Neural progenitor cell (in vitro differentiated cells): Measurements from ENCODE around the gene TBC1D14. TPM values are rescaled to one million over a fixed set of nuclear protein-coding genes. Genes with fewer than 3 reads are reported as not detected.
A peak's percentile ranks its signal among the peaks of the same experiment; 100 is the strongest.

Experiments
- DNase-seq: peaks from one replicate; pipeline ENCODE4 v3.0.0-alpha.2; 2016; ENCODE audit warnings: low spot score
- H2AFZ ChIP-seq: fragments of 200-600 bp; sonication (generic); replicated peaks from 2 replicates; pipeline ENCODE4 v1.6.1; 2016; ENCODE audit warnings: antibody characterized with exemption
- H3F3A ChIP-seq: fragments of 200-600 bp; sonication (generic); 2 replicates; pipeline ENCODE4 v1.6.1; 2016; ENCODE audit warnings: antibody characterized with exemption, low read depth
- H3K27ac ChIP-seq: fragments of 200-600 bp; sonication (generic); 2 replicates; pipeline ENCODE4 v1.5.1; 2016; ENCODE audit warnings: mild to moderate bottlenecking
- H3K27me3 ChIP-seq: fragments of 200-600 bp; sonication (generic); 2 replicates; pipeline ENCODE4 v1.6.1; 2016; ENCODE audit warnings: mild to moderate bottlenecking, moderate library complexity
- H3K36me3 ChIP-seq: fragments of 200-600 bp; sonication (generic); 2 replicates; pipeline ENCODE4 v1.5.1; 2016
- H3K4me1 ChIP-seq: fragments of 200-600 bp; sonication (generic); 2 replicates; pipeline ENCODE4 v1.6.1; 2016; ENCODE audit warnings: mixed run types
- H3K4me2 ChIP-seq: fragments of 200-600 bp; sonication (generic); 2 replicates; pipeline ENCODE4 v1.6.1; 2016
- H3K4me3 ChIP-seq: fragments of 200-600 bp; sonication (generic); 2 replicates; pipeline ENCODE4 v1.5.1; 2016
- H3K79me2 ChIP-seq: fragments of 200-600 bp; sonication (generic); 2 replicates; pipeline ENCODE4 v1.6.1; 2016; ENCODE audit warnings: low read depth
- H3K9ac ChIP-seq: fragments of 200-600 bp; sonication (generic); 2 replicates; pipeline ENCODE4 v1.6.1; 2016
- H3K9me3 ChIP-seq: fragments of 200-600 bp; sonication (generic); 2 replicates; pipeline ENCODE4 v1.5.1; 2016; ENCODE audit warnings: low read depth
- H4K20me1 ChIP-seq: fragments of 200-600 bp; sonication (generic); 2 replicates; pipeline ENCODE4 v1.6.1; 2016; ENCODE audit warnings: low read depth
- H3K27ac Mint-ChIP-seq: 3 replicates; pipeline ENCODE4 v1.8.0; 2021; ENCODE audit warnings: mixed read lengths
- H3K27me3 Mint-ChIP-seq: 2 replicates; pipeline ENCODE4 v1.8.0; 2022; ENCODE audit warnings: low read depth, mild to moderate bottlenecking, inconsistent platforms, moderate library complexity, mixed read lengths; ENCODE audit not compliant: insufficient read depth
- H3K36me3 Mint-ChIP-seq: 3 replicates; pipeline ENCODE4 v1.8.0; 2021; ENCODE audit warnings: mixed read lengths
- H3K4me1 Mint-ChIP-seq: 3 replicates; pipeline ENCODE4 v1.8.0; 2021; ENCODE audit warnings: mixed read lengths
- H3K4me3 Mint-ChIP-seq: 3 replicates; pipeline ENCODE4 v1.8.0; 2021; ENCODE audit warnings: mild to moderate bottlenecking, moderate library complexity, mixed read lengths
- H3K9me3 Mint-ChIP-seq: 3 replicates; pipeline ENCODE4 v1.8.0; 2020; ENCODE audit warnings: mixed read lengths
- CTCF ChIP-seq: fragments of 200-600 bp; sonication (generic); IDR thresholded peaks from 2 replicates; pipeline ENCODE4 v1.5.1; 2017; ENCODE audit warnings: antibody characterized with exemption, mild to moderate bottlenecking
- EZH2 ChIP-seq: fragments of 200-600 bp; sonication (generic); IDR thresholded peaks from 2 replicates; pipeline ENCODE4 v1.6.1; 2017; ENCODE audit warnings: antibody characterized with exemption, mild to moderate bottlenecking, moderate library complexity
- EZH2phosphoT487 ChIP-seq: fragments of 200-600 bp; sonication (generic); IDR thresholded peaks from 2 replicates; pipeline ENCODE4 v1.6.1; 2017; ENCODE audit warnings: antibody characterized with exemption
- total RNA-seq: library from RNA; depleted of rRNA; stranded (reverse); fragments of >200 nt; gene quantifications from 2 replicates; pipeline ENCODE4 v1.2.3, GENCODE V29; 2015; ENCODE audit warnings: low replicate concordance

The TBC1D14 gene
- total RNA-seq, 1 donor from 2014 or later, result 47.9 TPM

GRCh38 chr4:7032596-7032995 lies 123.0 kb downstream of the TBC1D14 start:
- Histone ChIP-seq H3F3A (no peaks in the 10 kb centered on the region), H3K27me3 (no peaks in the 10 kb centered on the region), H3K79me2 (no peaks in the 10 kb centered on the region), H3K9ac (no peak overlapping the region), H3K9me3 (no peaks in the 10 kb centered on the region), H3K36me3 (no peaks in the 10 kb centered on the region), H3K4me3 (no peak overlapping the region), H3K27ac (no peak overlapping the region), H4K20me1 (peaks cover 7% of the 10 kb centered on the region), H3K4me1 (no peaks in the 10 kb centered on the region), H2AFZ (no peak overlapping the region), H3K4me2 (no peak overlapping the region)
- H3K4me1 Mint-ChIP-seq, result peaks cover 11% of the 10 kb centered on the region
- peaks cover 8% of the 10 kb centered on the region for H3K27me3 Mint-ChIP-seq
- H3K4me3 Mint-ChIP-seq, result no peak overlapping the region
- no peak overlapping the region for H3K27ac Mint-ChIP-seq
- no peaks in the 10 kb centered on the region for H3K9me3 Mint-ChIP-seq
- H3K36me3 Mint-ChIP-seq, result peaks cover 16% of the 10 kb centered on the region
- no peak for DNase-seq
- TF ChIP-seq CTCF (no peak), EZH2phosphoT487 (no peak), EZH2 (no peak)

- H3K4me3 Mint-ChIP-seq, result no peak overlapping the region
- Histone ChIP-seq H3K9ac (no peak overlapping the region), H3K4me3 (no peak overlapping the region), H3K27me3 (no peaks in the 10 kb centered on the region), H3K79me2 (no peaks in the 10 kb centered on the region), H3K4me2 (no peak overlapping the region), H3K27ac (no peak overlapping the region), H3K36me3 (no peaks in the 10 kb centered on the region), H3K4me1 (no peaks in the 10 kb centered on the region), H3K9me3 (no peaks in the 10 kb centered on the region), H4K20me1 (peaks cover 7% of the 10 kb centered on the region), H2AFZ (no peak overlapping the region), H3F3A (no peaks in the 10 kb centered on the region)
- H3K27me3 Mint-ChIP-seq, result peaks cover 3% of the 10 kb centered on the region
- TF ChIP-seq CTCF (no peak), EZH2phosphoT487 (no peak), EZH2 (no peak)
- no peak overlapping the region for H3K27ac Mint-ChIP-seq
- peaks cover 8% of the 10 kb centered on the region for H3K36me3 Mint-ChIP-seq
- no peaks in the 10 kb centered on the region for H3K9me3 Mint-ChIP-seq
- peak; percentile 19 for DNase-seq
- peaks cover 8% of the 10 kb centered on the region for H3K4me1 Mint-ChIP-seq
Measured at GRCh38 chr4:7034262-7035081, 124.8 kb downstream of the TBC1D14 start.

- TF ChIP-seq CTCF (peak; percentile 12), EZH2phosphoT487 (no peak)
- H4K20me1 ChIP-seq, result peaks cover 19% of the 10 kb centered on the region
Measured at GRCh38 chr4:7037425-7037824, 127.8 kb downstream of the TBC1D14 start.

More at GRCh38 chr4:7037425-7037824, 127.8 kb downstream of the TBC1D14 start:
- peaks cover 18% of the 10 kb centered on the region for H3K4me1 Mint-ChIP-seq
- Histone ChIP-seq H3K4me1 (peaks cover 3% of the 10 kb centered on the region), H3K9ac (no peak overlapping the region), H3K79me2 (no peaks in the 10 kb centered on the region), H3K36me3 (no peaks in the 10 kb centered on the region), H3K4me3 (no peak overlapping the region), H3K27me3 (peaks cover 26% of the 10 kb centered on the region), H3K9me3 (no peaks in the 10 kb centered on the region), H3K4me2 (no peak overlapping the region), H3K27ac (no peak overlapping the region), H2AFZ (no peak overlapping the region), H3F3A (peaks cover 14% of the 10 kb centered on the region)
- H3K36me3 Mint-ChIP-seq, result peaks cover 5% of the 10 kb centered on the region
- H3K27me3 Mint-ChIP-seq, result peaks cover 7% of the 10 kb centered on the region
- DNase-seq, result no peak
- H3K27ac Mint-ChIP-seq, result no peak overlapping the region
- peaks cover 5% of the 10 kb centered on the region for H3K9me3 Mint-ChIP-seq
- H3K4me3 Mint-ChIP-seq, result no peak overlapping the region
